HT-29 (cell line): ENCODE results near the gene DKC1. TPM values are rescaled to one million over a fixed set of nuclear protein-coding genes. Genes with fewer than 3 reads are reported as not detected.
"Not testable (repeated sequence)": the region's sequence is repeated elsewhere in the genome, so short reads cannot be mapped to it uniquely, and the experiment has no call there.

Experiments
- DNase-seq: peaks from one replicate; pipeline ENCODE4 v3.0.0-alpha.2; 2015; ENCODE audit warnings: low spot score
- small RNA-seq: library from RNA; depleted of rRNA; stranded (forward); fragments of <200 nt; gene quantifications from one replicate; pipeline ENCODE3, GENCODE V24; 2014
- total RNA-seq: library from RNA; depleted of rRNA; stranded (reverse); fragments of >200 nt; shearing (Covaris generic); gene quantifications from 2 replicates; pipeline ENCODE4 v1.2.3, GENCODE V29; 2014; rRNA removed

DKC1 gene
- total RNA-seq, 1 experiment from 2014 or later = 101 TPM

DNA sequence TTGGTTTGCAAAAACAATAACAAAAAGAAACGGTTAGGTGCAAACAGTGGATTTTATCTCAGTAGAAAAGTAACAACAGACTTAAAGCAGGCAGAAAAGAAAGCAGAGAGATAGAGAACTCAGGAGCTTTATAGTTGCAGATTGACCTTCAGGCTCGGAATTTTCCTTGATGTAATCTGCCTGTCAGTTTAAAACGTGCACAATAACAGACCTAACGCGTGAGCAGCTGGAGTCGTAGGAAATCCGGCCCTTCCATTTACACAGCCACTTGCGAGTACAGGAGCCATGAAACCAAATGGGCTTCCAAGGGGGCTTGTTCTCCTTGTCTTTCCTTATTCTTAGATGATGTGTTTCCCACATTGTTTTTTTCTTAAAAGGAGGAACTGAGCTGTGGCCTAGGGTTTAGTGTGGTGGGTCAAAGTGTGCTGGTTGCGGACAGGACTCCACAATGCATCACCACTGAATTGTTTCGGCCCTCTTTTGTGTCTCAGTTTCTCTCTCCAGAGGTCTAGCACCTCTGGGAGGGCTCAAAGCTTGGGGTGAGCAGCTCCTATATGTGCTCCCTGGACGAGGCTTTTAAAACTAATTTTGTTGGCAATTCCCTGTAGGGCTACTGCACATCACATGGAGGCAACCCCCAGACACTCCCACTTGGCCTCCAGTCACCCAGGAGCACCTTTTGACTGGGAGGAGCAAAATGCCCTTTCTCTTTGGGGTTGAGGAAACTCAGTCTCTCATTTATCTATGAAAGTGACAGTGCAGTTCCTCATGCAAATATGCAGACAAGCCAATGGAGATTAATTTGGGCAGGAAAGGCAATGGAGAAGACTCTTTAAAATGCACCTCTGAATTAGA, 56.5 kb downstream of the DKC1 start:
- no peak for DNase-seq

- DNase-seq = no peak
Observed at GRCh38 chrX:154819771-154820341, 57.2 kb downstream of the DKC1 start.

GRCh38 chrX:154821523-154821922, 58.9 kb downstream of the DKC1 start:
- DNase-seq = no peak

GRCh38 chrX:154822029-154822428, 59.4 kb downstream of the DKC1 start:
- no peak for DNase-seq

- DNase-seq = no peak
Observed at GRCh38 chrX:154824638-154825037, 62.0 kb downstream of the DKC1 start.

- not testable (repeated sequence) for DNase-seq
Observed at GRCh38 chrX:154825586-154825985, 62.9 kb downstream of the DKC1 start.

Small RNAs within 50 kb of the gene (small RNA-seq; reads per million reads assigned to genes)
- not detected for gene SNORA36A

Other genes starting within 250 kb of the DKC1 start
- gene FAM3A, start 246.6 kb upstream of the DKC1 start, total RNA-seq = 73.0 and 89.0 TPM in 2 replicates
- gene G6PD, start 216.0 kb upstream of the DKC1 start, total RNA-seq = 269 and 280 TPM in 2 replicates
- 43.4 and 51.1 TPM in 2 replicates for gene IKBKG, start 215.2 kb upstream of the DKC1 start, total RNA-seq
- not detected in 2 replicates for gene CTAG1A, start 177.7 kb upstream of the DKC1 start, total RNA-seq
- gene CTAG1B, start 143.6 kb upstream of the DKC1 start, total RNA-seq = not detected in 2 replicates
- gene CTAG2, start 109.3 kb upstream of the DKC1 start, total RNA-seq = not detected in 2 replicates
- 0.08 TPM in 1 of 2 replicates, not detected in the other for gene GAB3, start 11.8 kb upstream of the DKC1 start, total RNA-seq
- not detected in 2 replicates for gene MPP1, start 42.6 kb downstream of the DKC1 start, total RNA-seq
- not detected in 2 replicates for gene SMIM9, start 71.8 kb downstream of the DKC1 start, total RNA-seq
- gene F8A1, start 123.5 kb downstream of the DKC1 start, total RNA-seq = 22.1 and 26.4 TPM in 2 replicates